Measurements from ENCODE around the gene BAZ1A.

The BAZ1A gene, protein sequence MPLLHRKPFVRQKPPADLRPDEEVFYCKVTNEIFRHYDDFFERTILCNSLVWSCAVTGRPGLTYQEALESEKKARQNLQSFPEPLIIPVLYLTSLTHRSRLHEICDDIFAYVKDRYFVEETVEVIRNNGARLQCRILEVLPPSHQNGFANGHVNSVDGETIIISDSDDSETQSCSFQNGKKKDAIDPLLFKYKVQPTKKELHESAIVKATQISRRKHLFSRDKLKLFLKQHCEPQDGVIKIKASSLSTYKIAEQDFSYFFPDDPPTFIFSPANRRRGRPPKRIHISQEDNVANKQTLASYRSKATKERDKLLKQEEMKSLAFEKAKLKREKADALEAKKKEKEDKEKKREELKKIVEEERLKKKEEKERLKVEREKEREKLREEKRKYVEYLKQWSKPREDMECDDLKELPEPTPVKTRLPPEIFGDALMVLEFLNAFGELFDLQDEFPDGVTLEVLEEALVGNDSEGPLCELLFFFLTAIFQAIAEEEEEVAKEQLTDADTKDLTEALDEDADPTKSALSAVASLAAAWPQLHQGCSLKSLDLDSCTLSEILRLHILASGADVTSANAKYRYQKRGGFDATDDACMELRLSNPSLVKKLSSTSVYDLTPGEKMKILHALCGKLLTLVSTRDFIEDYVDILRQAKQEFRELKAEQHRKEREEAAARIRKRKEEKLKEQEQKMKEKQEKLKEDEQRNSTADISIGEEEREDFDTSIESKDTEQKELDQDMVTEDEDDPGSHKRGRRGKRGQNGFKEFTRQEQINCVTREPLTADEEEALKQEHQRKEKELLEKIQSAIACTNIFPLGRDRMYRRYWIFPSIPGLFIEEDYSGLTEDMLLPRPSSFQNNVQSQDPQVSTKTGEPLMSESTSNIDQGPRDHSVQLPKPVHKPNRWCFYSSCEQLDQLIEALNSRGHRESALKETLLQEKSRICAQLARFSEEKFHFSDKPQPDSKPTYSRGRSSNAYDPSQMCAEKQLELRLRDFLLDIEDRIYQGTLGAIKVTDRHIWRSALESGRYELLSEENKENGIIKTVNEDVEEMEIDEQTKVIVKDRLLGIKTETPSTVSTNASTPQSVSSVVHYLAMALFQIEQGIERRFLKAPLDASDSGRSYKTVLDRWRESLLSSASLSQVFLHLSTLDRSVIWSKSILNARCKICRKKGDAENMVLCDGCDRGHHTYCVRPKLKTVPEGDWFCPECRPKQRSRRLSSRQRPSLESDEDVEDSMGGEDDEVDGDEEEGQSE (N-terminal part only)

DNA sequence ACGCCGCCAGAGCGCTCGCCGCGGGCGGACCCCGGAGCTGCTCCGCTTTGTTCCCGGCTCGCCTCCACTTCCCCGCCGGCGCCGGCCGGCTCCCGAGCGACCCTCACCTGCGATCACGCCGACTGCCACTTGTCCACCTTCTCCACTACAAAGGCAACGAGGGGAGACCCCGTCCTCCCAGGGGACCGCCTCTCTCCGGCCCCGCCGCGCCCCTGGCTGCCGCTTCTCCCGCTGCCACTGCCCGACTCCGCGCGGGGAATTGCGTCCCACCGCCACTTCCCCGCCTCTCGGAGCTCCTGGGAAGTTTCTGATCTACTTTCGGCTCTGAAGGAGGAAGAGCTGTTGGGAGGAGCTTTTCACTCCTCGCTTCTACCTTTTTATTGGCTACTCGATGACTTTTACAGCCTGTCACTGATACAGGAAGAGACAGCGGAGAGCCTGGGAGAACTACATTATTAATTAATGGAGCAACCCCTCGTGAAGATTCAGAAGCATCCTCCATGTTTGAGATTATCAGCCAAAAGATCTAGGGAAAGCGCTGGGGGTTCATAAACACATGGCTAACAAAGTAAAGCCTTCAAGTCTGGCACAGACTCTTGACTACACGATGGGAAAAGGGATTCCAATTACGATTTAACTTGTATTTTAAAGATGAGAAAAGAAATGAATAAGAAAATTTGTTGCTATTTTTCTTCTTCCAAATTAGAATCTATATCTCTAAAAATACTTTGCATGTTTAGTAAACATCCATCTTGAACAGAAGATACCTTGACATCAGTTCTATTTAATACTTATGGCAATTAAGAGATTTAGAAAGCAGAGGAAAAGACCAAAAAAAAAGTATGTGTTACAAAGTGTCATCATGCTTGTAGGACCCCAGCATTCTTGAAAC is at the start of gene BAZ1A:
Gene BAZ1A (minus strand): TSS at position 330 of the 892 bp plus-strand sequence. CDS start 756 bp downstream, outside the sequence.
- DNase-seq = peak; percentile 97

DNA sequence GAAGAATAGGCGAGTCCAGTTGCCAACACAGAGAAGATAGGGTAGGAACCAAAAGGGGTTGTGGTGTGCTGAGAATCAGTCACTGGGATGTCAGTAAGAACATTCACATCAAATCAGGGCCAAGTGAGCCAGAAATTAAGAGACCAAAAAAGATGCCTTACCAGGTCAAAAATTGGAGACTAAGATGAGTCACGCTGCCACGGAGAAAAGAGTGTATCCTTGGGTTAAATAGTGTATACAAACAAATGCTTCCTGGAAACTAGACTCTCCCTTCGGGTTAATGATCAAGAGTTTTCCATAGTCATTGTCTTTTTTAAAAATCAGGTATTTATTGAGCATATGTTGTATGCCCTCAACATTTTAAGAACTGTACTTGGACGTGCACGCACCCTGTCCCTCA is 45.2 kb upstream of the BAZ1A start:
- DNase-seq = no peak

DNA sequence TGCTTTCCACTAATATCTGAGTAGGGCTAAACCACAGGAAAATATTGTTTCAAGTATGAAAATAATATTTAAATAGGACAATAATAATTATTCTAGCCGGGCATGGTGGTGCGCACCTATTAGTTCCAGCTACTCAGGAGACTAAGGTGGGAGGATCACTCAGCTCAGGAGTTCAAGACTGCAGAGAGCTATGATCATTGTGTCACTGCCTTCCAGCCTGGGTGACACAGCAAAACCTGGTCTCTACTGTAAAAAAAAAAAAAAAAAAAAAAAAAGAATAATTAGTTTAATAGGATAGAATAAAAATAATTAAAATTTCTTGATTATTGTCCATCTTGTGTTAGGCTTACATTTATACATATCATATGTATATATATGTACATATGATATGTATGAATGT is 38.5 kb upstream of the BAZ1A start:
- no peak for DNase-seq

DNA sequence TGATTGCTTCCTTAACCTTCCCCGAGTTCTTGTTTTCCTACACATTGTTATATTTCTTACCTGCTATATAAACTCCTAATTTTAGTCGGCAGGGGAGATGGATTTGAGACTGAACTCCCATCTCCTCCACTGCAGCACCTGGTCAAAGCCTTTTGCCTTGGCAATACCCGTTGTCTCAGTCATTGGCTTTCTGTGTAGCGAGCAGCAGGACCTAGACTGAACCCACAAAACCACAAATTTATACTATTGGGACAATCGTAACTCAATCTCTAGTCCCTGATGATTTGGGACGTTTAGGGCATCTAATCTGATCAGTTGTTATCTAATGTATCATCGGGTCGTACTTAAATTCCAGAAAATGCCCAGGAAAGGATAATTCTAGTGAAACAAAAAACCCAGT is 37.8 kb upstream of the BAZ1A start:
- no peak for DNase-seq

DNA sequence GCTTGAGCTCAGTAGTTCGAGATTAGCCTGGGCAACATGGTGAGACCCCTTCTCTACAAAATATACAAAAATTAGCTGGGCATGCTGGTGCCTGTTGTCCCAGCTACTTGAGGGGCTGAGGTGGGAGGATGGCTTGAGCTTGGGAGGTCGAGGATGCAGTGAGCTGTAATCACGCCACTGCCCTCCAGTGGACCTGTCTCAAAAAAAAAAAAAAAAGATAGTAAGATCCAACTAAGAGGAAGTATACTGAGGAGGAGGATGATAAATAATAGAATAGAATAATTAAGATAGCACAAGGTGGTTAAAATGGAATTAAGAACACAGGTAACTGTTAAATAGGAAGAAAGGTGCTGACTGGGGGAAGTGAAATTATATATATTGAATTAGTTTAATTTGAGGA is 37.0 kb upstream of the BAZ1A start:
- DNase-seq = peak; percentile 34

DNA sequence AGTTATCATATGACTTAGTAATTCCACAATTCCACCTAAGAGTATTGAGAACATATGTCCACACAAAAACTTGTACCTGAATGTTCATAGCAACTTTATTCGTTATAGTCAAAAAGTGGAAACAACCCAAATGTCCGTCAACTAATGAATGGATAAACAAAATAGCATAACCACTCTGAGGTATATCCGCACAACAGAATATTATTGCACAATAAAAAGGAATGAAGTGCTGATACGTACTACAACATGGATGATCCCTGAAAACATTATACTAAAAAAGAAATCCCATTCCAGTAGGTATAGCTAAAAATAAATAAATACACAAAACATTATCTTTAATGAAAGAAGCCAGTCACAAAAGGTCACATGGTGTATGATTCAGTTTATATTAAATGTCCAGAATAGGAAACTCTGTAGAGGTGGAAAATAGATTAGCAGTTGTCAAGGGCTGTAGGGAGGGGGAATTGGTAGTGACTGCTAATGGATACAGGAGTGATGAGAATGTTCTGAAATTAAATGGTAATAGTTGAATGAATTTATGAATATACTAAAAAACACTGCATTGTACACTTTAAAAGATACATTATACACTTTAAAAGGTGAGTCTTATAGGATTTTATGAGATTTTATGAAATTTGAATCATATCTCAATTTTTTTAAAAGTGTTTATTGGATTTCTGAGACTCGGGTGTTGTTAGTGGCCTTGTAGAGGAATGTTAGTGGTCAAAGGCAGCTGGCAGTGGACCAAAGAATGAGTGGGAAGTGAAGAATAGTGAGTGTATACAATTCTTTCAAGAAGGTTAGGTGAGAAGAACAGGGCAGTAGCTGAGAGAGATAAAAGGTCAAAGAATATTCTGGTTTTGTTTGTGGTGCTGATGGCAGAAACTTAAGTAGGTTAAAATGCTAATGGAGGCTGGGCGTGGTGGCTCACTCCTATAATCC is 36.3 kb upstream of the BAZ1A start:
- DNase-seq = no peak

GRCh38 chr14:34906287-34906686 is 31.1 kb upstream of the BAZ1A start:
- DNase-seq = no peak

DNA sequence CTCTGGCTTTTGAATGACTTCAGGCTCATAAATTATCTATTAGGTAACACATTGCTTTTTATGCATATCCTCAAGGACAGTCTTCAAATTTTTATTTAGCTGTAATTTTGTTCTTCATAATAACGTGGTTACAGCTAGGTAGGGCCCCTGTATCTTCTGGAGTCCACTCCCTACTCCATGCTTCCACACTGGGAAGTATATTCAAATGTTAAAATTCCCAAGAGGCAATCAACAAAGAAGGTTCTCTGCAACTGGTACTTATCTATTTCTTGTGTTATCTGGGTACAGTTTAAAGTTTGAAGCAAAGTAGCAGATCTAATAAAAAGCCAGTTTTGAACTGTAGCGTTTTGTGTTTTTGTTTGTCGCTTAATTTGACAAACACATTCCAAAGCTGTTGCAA is 20.1 kb upstream of the BAZ1A start:
- DNase-seq = no peak

GRCh38 chr14:34890937-34891336 is 15.8 kb upstream of the BAZ1A start:
- DNase-seq = no peak

DNA sequence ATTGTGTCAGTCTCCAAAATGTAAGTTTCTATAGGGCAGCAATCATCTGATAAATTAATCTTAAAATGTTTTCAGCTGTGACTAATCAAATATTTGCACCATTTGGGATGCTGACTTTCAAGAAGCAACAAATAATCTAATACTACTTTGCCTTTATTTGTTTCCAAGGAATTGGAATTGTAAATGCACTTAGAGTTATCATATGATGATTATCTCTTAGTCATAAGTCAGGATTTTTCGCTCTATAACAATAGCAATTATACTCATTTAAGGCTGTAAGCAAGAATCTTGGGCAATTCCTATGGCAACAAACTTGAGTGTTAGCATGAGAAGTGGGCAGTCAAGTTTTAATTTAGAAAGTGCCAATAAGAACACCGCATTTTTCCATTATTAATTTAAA is 13.0 kb upstream of the BAZ1A start:
- no peak for DNase-seq

GRCh38 chr14:34883954-34884353 is 8.8 kb upstream of the BAZ1A start:
- peak; percentile 26 for DNase-seq

DNA sequence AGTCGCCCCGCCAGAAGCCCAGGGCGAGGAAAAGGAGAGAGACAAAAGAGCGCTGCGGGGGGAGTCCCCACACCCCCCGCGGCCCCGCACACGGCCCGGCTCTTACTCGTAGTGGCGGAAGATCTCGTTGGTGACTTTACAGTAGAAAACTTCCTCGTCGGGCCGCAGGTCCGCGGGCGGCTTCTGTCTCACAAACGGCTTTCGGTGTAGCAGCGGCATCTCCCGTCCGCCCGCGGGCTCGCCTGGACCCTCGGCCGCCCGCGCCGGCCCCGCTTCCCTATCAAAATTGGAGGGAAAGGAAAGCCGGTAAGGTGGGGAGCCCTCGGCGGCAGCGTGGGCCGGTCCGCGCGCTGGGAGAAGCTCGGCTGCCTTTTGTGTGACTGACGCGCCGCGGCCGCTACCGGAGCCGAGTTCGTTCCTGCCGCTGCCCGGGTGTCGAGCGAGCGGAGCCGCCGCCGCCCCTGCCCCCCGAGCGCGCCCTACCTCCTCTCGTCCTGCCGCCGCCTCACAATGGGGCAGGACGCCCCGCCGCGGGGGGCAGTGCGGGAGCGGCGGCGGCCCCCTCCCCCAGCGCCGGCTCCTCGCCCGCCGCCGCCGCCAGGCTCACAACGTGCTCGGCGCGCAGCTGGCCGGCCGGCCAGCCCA is 652 bp downstream of the BAZ1A start:
- peak; percentile 63 for DNase-seq

GRCh38 chr14:34873589-34874385 is 1.4 kb downstream of the BAZ1A start:
- peak; percentile 97 for DNase-seq

DNA sequence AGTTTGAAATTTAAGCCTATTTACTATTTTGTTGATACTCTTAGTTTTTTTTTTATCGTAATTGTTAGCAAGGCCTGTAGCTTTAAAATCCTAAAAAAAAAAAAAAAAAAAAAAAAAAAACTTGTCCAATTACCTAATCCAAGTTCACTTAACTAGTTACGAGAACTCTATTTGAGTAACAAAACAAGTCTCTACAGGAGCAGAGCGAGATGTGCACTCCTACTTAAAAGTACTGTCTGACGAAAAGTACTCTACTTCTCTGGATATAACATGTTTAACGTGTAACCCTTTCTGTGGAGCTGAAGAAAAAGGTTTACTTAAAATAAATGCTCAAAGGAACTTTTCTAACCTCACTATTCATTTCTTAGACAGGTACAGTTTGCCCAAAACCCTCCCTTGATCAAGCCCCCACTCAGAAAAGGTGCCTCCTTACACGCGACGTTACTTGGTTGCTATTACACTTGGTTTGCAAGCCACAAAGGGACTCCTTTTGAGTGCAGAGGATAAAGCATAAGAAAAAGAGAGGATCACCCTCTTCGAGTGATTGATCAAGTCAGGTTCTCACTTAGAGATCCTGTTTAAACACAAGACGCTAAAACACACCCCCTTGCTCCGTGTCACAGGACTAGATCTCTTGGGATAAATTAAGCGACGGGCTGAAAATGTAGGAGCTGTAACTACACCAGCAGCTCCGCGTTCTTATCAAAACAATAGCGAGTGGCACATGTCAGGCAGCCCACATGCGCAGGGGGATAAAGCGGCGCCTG is 2.2 kb downstream of the BAZ1A start:
- peak; percentile 51 for DNase-seq

DNA sequence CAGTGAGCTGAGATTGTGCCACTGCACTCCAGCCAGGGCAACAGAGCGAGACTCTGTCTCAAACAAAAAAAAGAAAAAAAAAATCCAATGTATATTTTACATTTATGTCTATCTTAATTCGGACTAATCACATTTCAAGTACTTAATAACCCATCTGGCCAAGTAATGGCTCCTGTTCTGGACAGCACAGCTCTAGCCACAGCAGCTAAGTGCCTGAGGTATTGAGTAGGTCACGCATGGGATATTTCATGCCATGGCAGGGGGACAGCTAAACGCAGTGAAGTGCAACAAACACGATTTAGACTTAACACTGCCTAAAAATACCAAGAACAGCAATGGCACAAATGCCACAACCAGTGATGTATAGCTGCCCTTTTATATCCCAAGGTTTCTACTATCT is 8.0 kb downstream of the BAZ1A start:
- no peak for DNase-seq

DNA sequence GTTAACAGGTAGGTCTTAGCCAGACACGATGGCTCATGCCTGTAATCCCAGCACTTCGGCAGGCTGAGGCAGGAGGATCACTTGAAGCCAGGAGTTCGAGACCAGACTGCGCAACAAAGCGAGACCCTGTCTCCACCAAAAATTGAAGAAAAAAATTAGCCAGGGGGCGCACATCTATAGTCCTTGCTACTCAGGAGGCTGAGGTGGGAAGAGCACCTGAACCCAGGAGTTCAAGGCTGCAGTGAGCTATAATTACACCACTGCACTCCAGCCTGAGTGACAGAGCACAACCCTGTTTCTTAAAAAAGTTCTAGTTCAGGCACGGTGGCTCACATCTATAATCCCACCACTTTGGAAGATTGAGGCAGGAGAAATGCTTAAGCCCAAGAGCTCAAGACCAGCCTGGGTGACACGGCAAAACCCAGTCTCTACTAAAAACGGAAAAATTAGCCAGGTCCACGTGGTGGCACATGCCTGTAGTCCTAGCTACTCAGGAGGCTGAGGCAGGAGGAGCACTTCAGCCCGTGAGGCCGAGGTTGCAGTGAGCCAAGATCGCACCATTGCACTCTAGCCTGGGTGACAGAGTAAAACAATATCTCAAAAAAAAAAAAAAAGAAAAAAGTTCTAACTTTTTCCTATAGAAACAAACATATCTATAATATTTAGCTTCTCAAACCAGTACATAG is 9.1 kb downstream of the BAZ1A start:
- no peak for DNase-seq

DNA sequence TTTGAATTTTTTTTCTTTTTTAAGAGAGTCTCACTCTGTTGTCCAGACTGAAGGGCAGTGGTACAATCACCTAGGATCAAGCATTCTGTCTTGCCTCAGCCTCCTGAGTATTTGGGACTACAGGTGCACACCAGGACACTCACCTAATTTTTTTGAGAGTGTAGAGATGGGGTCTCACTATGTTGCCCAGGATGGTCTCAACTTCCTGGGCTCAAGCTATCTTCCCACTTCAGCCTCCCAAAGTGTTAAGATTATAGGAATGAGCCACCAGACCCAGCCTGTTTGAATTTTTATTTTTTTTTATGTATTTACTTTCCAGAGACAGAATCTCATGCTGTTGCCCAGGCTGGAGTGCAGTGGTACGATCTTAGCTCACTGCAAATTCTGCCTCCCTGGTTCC is 11.3 kb downstream of the BAZ1A start:
- DNase-seq = no peak

GRCh38 chr14:34858765-34859164 is 16.4 kb downstream of the BAZ1A start:
- no peak for DNase-seq
